ENCODE results near the gene CEP57. TPM values are rescaled to one million over a fixed set of nuclear protein-coding genes. Genes with fewer than 3 reads are reported as not detected.

CEP57 gene
- total RNA-seq, 2 donors from 2014 or later, result 54.6 to 88.1 TPM

GRCh38 chr11:95835351-95835750, 45.1 kb downstream of the CEP57 start:
- TF ChIP-seq, protein P1, sequence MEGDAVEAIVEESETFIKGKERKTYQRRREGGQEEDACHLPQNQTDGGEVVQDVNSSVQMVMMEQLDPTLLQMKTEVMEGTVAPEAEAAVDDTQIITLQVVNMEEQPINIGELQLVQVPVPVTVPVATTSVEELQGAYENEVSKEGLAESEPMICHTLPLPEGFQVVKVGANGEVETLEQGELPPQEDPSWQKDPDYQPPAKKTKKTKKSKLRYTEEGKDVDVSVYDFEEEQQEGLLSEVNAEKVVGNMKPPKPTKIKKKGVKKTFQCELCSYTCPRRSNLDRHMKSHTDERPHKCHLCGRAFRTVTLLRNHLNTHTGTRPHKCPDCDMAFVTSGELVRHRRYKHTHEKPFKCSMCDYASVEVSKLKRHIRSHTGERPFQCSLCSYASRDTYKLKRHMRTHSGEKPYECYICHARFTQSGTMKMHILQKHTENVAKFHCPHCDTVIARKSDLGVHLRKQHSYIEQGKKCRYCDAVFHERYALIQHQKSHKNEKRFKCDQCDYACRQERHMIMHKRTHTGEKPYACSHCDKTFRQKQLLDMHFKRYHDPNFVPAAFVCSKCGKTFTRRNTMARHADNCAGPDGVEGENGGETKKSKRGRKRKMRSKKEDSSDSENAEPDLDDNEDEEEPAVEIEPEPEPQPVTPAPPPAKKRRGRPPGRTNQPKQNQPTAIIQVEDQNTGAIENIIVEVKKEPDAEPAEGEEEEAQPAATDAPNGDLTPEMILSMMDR (conservative IDR thresholded peaks at IDR 0.05), result no peak
- Histone ChIP-seq H3K9ac (ENCODE audit: extremely low read depth, low read length, poor library complexity, severe bottlenecking) (no peak overlapping the region), H3K36me3 (ENCODE audit: control insufficient read depth, insufficient read depth, low read length) (peaks cover 87% of the 10 kb centered on the region), H3K9me3 (ENCODE audit: control insufficient read depth, low read length) (no peaks in the 10 kb centered on the region), H3K4me1 (ENCODE audit: control insufficient read depth, insufficient read depth, low read length) (no peaks in the 10 kb centered on the region), H3K27ac (ENCODE audit: low read depth, low read length) (no peak overlapping the region), H3K27me3 (ENCODE audit: control insufficient read depth, insufficient read depth, low read length, poor library complexity, severe bottlenecking) (no peaks in the 10 kb centered on the region), H3K4me3 (ENCODE audit: low read length) (no peak overlapping the region)
- Mint-ChIP-seq H3K36me3 (ENCODE audit: low read depth) (peaks cover 30% of the 10 kb centered on the region), H3K27me3 (ENCODE audit: insufficient read depth) (no peaks in the 10 kb centered on the region), H3K27ac (peak overlapping the region; percentile 12), H3K4me1 (no peaks in the 10 kb centered on the region), H3K9me3 (no peaks in the 10 kb centered on the region), H3K4me3 (no peak overlapping the region)
- no peak for DNase-seq
- 87 to 91% methylated on average over 3 of the region's 3 CpGs for WGBS, 2 experiments (ENCODE audit: insufficient coverage in 1 of 2, insufficient read length in 1 of 2)

GRCh38 chr11:95835768-95836488, 45.6 kb downstream of the CEP57 start:
- Histone ChIP-seq H3K4me3 (ENCODE audit: low read length) (no peak overlapping the region), H3K27me3 (ENCODE audit: control insufficient read depth, insufficient read depth, low read length, poor library complexity, severe bottlenecking) (no peaks in the 10 kb centered on the region), H3K9me3 (ENCODE audit: control insufficient read depth, low read length) (no peaks in the 10 kb centered on the region), H3K27ac (ENCODE audit: low read depth, low read length) (no peak overlapping the region), H3K36me3 (ENCODE audit: control insufficient read depth, insufficient read depth, low read length) (peaks cover 90% of the 10 kb centered on the region), H3K4me1 (ENCODE audit: control insufficient read depth, insufficient read depth, low read length) (no peaks in the 10 kb centered on the region), H3K9ac (ENCODE audit: extremely low read depth, low read length, poor library complexity, severe bottlenecking) (no peak overlapping the region)
- Mint-ChIP-seq H3K4me3 (no peak overlapping the region), H3K4me1 (no peaks in the 10 kb centered on the region), H3K27ac (peak overlapping the region; percentile 12), H3K27me3 (ENCODE audit: insufficient read depth) (no peaks in the 10 kb centered on the region), H3K9me3 (no peaks in the 10 kb centered on the region), H3K36me3 (ENCODE audit: low read depth) (peaks cover 26% of the 10 kb centered on the region)
- 38% methylated on average over 3 of the region's 3 CpGs; no CpG with 5 or more reads in 1 of the 2 experiments for WGBS, 2 experiments (ENCODE audit: insufficient coverage in 1 of 2, insufficient read length in 1 of 2)
- TF ChIP-seq, protein P1 (conservative IDR thresholded peaks at IDR 0.05), result peak; percentile 94
- DNase-seq, result peak; percentile 84

DNA sequence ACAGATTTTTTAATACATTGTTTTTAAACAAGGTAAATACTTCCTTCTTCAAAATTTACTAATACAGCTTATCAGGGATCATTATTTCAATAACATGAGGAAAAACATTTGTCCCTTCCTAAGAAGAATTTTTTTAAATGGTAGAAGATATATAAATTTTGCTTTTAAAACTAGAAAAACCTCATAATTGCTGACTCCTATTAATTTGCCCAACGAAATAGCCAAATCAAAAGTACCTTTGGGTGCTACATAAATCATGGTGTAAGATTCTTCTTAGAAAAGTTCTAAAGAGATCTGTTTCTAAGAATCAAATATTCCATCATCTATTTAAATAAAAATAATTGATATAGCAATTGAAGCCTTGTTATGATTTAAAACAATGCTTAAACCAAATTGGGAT, 54.9 kb downstream of the CEP57 start:
- Mint-ChIP-seq H3K4me1 (no peaks in the 10 kb centered on the region), H3K27ac (no peak overlapping the region), H3K4me3 (no peak overlapping the region), H3K27me3 (ENCODE audit: insufficient read depth) (no peaks in the 10 kb centered on the region), H3K36me3 (ENCODE audit: low read depth) (peaks cover 31% of the 10 kb centered on the region), H3K9me3 (no peaks in the 10 kb centered on the region)
- TF ChIP-seq, protein P1 (conservative IDR thresholded peaks at IDR 0.05), result no peak
- no peak for DNase-seq
- no peaks in the 10 kb centered on the region for H3K4me1 ChIP-seq (ENCODE audit: control insufficient read depth, insufficient read depth, low read length)
- no peak overlapping the region for H3K27ac ChIP-seq (ENCODE audit: low read depth, low read length)
- no CpG with 5 or more reads among the region's 1 CpG for WGBS, 2 experiments (ENCODE audit: insufficient coverage in 1 of 2, insufficient read length in 1 of 2)
- no peak overlapping the region for H3K4me3 ChIP-seq (ENCODE audit: low read length)
- no peak overlapping the region for H3K9ac ChIP-seq (ENCODE audit: extremely low read depth, low read length, poor library complexity, severe bottlenecking)
- peaks cover 79% of the 10 kb centered on the region for H3K36me3 ChIP-seq (ENCODE audit: control insufficient read depth, insufficient read depth, low read length)
- H3K27me3 ChIP-seq (ENCODE audit: control insufficient read depth, insufficient read depth, low read length, poor library complexity, severe bottlenecking), result no peaks in the 10 kb centered on the region
- H3K9me3 ChIP-seq (ENCODE audit: control insufficient read depth, low read length), result no peaks in the 10 kb centered on the region

Data from endodermal cell (in vitro differentiated cells).